A673 (cell line): Measurements from ENCODE around the gene ITIH2.

ENCODE experiments used
- EZH2 ChIP-seq: fragments of 200-600 bp; sonication (generic); IDR thresholded peaks from 2 replicates; pipeline ENCODE4 v1.6.1; 2017; ENCODE audit warnings: borderline replicate concordance, low read depth, mild to moderate bottlenecking, mixed read lengths, antibody characterized with exemption, low read length; ENCODE audit not compliant: poor library complexity, severe bottlenecking
- TF ChIP-seq, protein P1 (sequence below): fragments of 300-800, 200-600 bp; sonication (generic); conservative IDR thresholded peaks from 2 replicates; pipeline ENCODE4 v1.5.1; 2017; ENCODE audit warnings: low read depth, mild to moderate bottlenecking, antibody characterized with exemption, low read length, moderate library complexity, mixed read lengths

DNA sequence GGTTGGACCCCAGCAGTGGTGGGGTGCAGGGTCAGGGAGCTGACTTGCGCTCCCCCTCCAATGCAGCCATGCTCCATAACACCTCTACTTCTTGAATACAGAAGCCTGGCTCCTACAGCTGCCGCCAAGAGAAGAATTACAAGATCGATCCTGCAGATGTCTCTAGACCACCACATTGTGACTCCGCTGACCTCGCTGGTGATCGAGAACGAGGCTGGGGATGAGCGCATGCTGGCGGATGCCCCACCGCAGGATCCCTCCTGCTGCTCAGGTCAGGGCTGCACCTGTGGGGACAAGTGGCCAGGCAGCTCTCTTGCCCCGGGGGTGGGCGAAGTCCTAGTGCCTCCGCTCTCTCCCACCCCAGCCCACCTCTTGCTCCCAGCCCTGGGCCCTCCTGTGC, 31.7 kb downstream of the ITIH2 start:
- TF ChIP-seq, protein P1, sequence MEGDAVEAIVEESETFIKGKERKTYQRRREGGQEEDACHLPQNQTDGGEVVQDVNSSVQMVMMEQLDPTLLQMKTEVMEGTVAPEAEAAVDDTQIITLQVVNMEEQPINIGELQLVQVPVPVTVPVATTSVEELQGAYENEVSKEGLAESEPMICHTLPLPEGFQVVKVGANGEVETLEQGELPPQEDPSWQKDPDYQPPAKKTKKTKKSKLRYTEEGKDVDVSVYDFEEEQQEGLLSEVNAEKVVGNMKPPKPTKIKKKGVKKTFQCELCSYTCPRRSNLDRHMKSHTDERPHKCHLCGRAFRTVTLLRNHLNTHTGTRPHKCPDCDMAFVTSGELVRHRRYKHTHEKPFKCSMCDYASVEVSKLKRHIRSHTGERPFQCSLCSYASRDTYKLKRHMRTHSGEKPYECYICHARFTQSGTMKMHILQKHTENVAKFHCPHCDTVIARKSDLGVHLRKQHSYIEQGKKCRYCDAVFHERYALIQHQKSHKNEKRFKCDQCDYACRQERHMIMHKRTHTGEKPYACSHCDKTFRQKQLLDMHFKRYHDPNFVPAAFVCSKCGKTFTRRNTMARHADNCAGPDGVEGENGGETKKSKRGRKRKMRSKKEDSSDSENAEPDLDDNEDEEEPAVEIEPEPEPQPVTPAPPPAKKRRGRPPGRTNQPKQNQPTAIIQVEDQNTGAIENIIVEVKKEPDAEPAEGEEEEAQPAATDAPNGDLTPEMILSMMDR: no peak
- no peak for TF ChIP-seq EZH2
